Measurements from ENCODE around the gene CACNA1B.

CACNA1B gene

GRCh38 chr9:137924761-137925369, 47.3 kb downstream of the CACNA1B start:
- no peak for DNase-seq

GRCh38 chr9:137943655-137944054, 66.1 kb downstream of the CACNA1B start:
- DNase-seq, result no peak

- DNase-seq, result no peak
These were observed 68.0 kb downstream of the CACNA1B start for GRCh38 chr9:137945581-137945980.

GRCh38 chr9:137946993-137947392, 69.4 kb downstream of the CACNA1B start:
- no peak for DNase-seq

GRCh38 chr9:137948642-137949041, 71.1 kb downstream of the CACNA1B start:
- DNase-seq, result no peak

- DNase-seq, result no peak
These were observed 71.7 kb downstream of the CACNA1B start for GRCh38 chr9:137949260-137949659.

GRCh38 chr9:137951107-137951506, 73.5 kb downstream of the CACNA1B start:
- DNase-seq, result no peak

GRCh38 chr9:137951597-137952490, 74.3 kb downstream of the CACNA1B start:
- no peak for DNase-seq

- no peak for DNase-seq
These were observed 75.5 kb downstream of the CACNA1B start for GRCh38 chr9:137952976-137953666.

GRCh38 chr9:137953683-137954438, 76.3 kb downstream of the CACNA1B start:
- no peak for DNase-seq

- no peak for DNase-seq
These were observed 77.6 kb downstream of the CACNA1B start for GRCh38 chr9:137955224-137955570.

- no peak for DNase-seq
These were observed 78.0 kb downstream of the CACNA1B start for GRCh38 chr9:137955586-137955985.

GRCh38 chr9:137956039-137956438, 78.5 kb downstream of the CACNA1B start:
- no peak for DNase-seq

GRCh38 chr9:137956688-137957385, 79.3 kb downstream of the CACNA1B start:
- DNase-seq, result no peak

GRCh38 chr9:137959641-137960411, 82.2 kb downstream of the CACNA1B start:
- DNase-seq, result no peak

GRCh38 chr9:137960496-137960895, 82.9 kb downstream of the CACNA1B start:
- no peak for DNase-seq

- DNase-seq, result no peak
These were observed 85.9 kb downstream of the CACNA1B start for GRCh38 chr9:137963525-137963924.

GRCh38 chr9:137965177-137965795, 87.7 kb downstream of the CACNA1B start:
- DNase-seq, result no peak

- DNase-seq, result no peak
These were observed 89.8 kb downstream of the CACNA1B start for GRCh38 chr9:137967280-137967953.

GRCh38 chr9:137968235-137968634, 90.7 kb downstream of the CACNA1B start:
- DNase-seq, result no peak

- DNase-seq, result no peak
These were observed 91.4 kb downstream of the CACNA1B start for GRCh38 chr9:137969008-137969407.

Data from EL (cell line).